ENCODE data around the gene TEKT5.
"Not testable (repeated sequence)": the region's sequence is repeated elsewhere in the genome, so short reads cannot be mapped to it uniquely, and the experiment has no call there.

The TEKT5 gene

GRCh38 chr16:10623059-10623458, 71.7 kb downstream of the TEKT5 start:
- H3K4me1 ChIP-seq (ENCODE audit: control insufficient read depth, insufficient read depth, low read length), result peaks cover 7% of the 10 kb centered on the region
- H3K36me3 ChIP-seq (ENCODE audit: insufficient read depth, low read length), result no peaks in the 10 kb centered on the region
- no peak overlapping the region for H3K9ac ChIP-seq (ENCODE audit: low read depth, low read length)
- H3K9me3 ChIP-seq (replicated peaks; ENCODE audit: low read length), result no peaks in the 10 kb centered on the region
- H3K4me3 ChIP-seq (ENCODE audit: low read length), result no peak overlapping the region
- H3K27me3 ChIP-seq (ENCODE audit: control insufficient read depth, insufficient read depth, low read length), result peaks cover 16% of the 10 kb centered on the region
- H3K4me2 ChIP-seq (ENCODE audit: low read length), result no peak overlapping the region

- H3K36me3 ChIP-seq (ENCODE audit: insufficient read depth, low read length), result no peaks in the 10 kb centered on the region
- H3K4me2 ChIP-seq (ENCODE audit: low read length), result no peak overlapping the region
- peaks cover 13% of the 10 kb centered on the region for H3K4me1 ChIP-seq (ENCODE audit: control insufficient read depth, insufficient read depth, low read length)
- no peak overlapping the region for H3K4me3 ChIP-seq (ENCODE audit: low read length)
- H3K27me3 ChIP-seq (ENCODE audit: control insufficient read depth, insufficient read depth, low read length), result peaks cover 12% of the 10 kb centered on the region
- no peak overlapping the region for H3K9ac ChIP-seq (ENCODE audit: low read depth, low read length)
- no peaks in the 10 kb centered on the region for H3K9me3 ChIP-seq (replicated peaks; ENCODE audit: low read length)
Measured at GRCh38 chr16:10622036-10622921, 72.5 kb downstream of the TEKT5 start.

- H3K36me3 ChIP-seq (ENCODE audit: insufficient read depth, low read length); H3K4me3 ChIP-seq (ENCODE audit: low read length); H3K9ac ChIP-seq (ENCODE audit: low read depth, low read length); H3K9me3 ChIP-seq (replicated peaks; ENCODE audit: low read length); H3K4me2 ChIP-seq (ENCODE audit: low read length): not testable (repeated sequence)
- Histone ChIP-seq H3K4me1 (ENCODE audit: control insufficient read depth, insufficient read depth, low read length) (peaks cover 22% of the 10 kb centered on the region), H3K27me3 (ENCODE audit: control insufficient read depth, insufficient read depth, low read length) (peaks cover 12% of the 10 kb centered on the region)
Measured at GRCh38 chr16:10621216-10621949, 73.3 kb downstream of the TEKT5 start.

GRCh38 chr16:10620120-10620519, 74.6 kb downstream of the TEKT5 start:
- peaks cover 13% of the 10 kb centered on the region for H3K27me3 ChIP-seq (ENCODE audit: control insufficient read depth, insufficient read depth, low read length)
- no peak overlapping the region for H3K4me2 ChIP-seq (ENCODE audit: low read length)
- H3K9ac ChIP-seq (ENCODE audit: low read depth, low read length), result no peak overlapping the region
- no peaks in the 10 kb centered on the region for H3K9me3 ChIP-seq (replicated peaks; ENCODE audit: low read length)
- H3K4me1 ChIP-seq (ENCODE audit: control insufficient read depth, insufficient read depth, low read length), result peaks cover 17% of the 10 kb centered on the region
- no peak overlapping the region for H3K4me3 ChIP-seq (ENCODE audit: low read length)
- no peaks in the 10 kb centered on the region for H3K36me3 ChIP-seq (ENCODE audit: insufficient read depth, low read length)

GRCh38 chr16:10619271-10619849, 75.4 kb downstream of the TEKT5 start:
- no peak overlapping the region for H3K4me3 ChIP-seq (ENCODE audit: low read length)
- no peak overlapping the region for H3K9ac ChIP-seq (ENCODE audit: low read depth, low read length)
- no peaks in the 10 kb centered on the region for H3K9me3 ChIP-seq (replicated peaks; ENCODE audit: low read length)
- peaks cover 16% of the 10 kb centered on the region for H3K27me3 ChIP-seq (ENCODE audit: control insufficient read depth, insufficient read depth, low read length)
- no peak overlapping the region for H3K4me2 ChIP-seq (ENCODE audit: low read length)
- H3K4me1 ChIP-seq (ENCODE audit: control insufficient read depth, insufficient read depth, low read length), result peaks cover 17% of the 10 kb centered on the region
- no peaks in the 10 kb centered on the region for H3K36me3 ChIP-seq (ENCODE audit: insufficient read depth, low read length)

GRCh38 chr16:10618710-10619209, 76.0 kb downstream of the TEKT5 start:
- Histone ChIP-seq H3K4me2 (ENCODE audit: low read length) (no peak overlapping the region), H3K36me3 (ENCODE audit: insufficient read depth, low read length) (no peaks in the 10 kb centered on the region), H3K4me3 (ENCODE audit: low read length) (no peak overlapping the region), H3K4me1 (ENCODE audit: control insufficient read depth, insufficient read depth, low read length) (peaks cover 17% of the 10 kb centered on the region), H3K9ac (ENCODE audit: low read depth, low read length) (no peak overlapping the region), H3K9me3 (replicated peaks; ENCODE audit: low read length) (no peaks in the 10 kb centered on the region), H3K27me3 (ENCODE audit: control insufficient read depth, insufficient read depth, low read length) (peaks cover 16% of the 10 kb centered on the region)

- H3K9ac ChIP-seq (ENCODE audit: low read depth, low read length), result no peak overlapping the region
Measured at GRCh38 chr16:10617662-10618420, 76.9 kb downstream of the TEKT5 start.

GRCh38 chr16:10616756-10617640, 77.7 kb downstream of the TEKT5 start:
- H3K4me3 ChIP-seq (ENCODE audit: low read length), result no peak overlapping the region
- H3K4me1 ChIP-seq (ENCODE audit: control insufficient read depth, insufficient read depth, low read length), result peaks cover 17% of the 10 kb centered on the region
- H3K9me3 ChIP-seq (replicated peaks; ENCODE audit: low read length), result no peaks in the 10 kb centered on the region
- H3K36me3 ChIP-seq (ENCODE audit: insufficient read depth, low read length), result no peaks in the 10 kb centered on the region
- peak overlapping the region; percentile 47 for H3K4me2 ChIP-seq (ENCODE audit: low read length)
- peak overlapping the region; percentile 11 for H3K9ac ChIP-seq (ENCODE audit: low read depth, low read length)
- peaks cover 16% of the 10 kb centered on the region for H3K27me3 ChIP-seq (ENCODE audit: control insufficient read depth, insufficient read depth, low read length)

More at GRCh38 chr16:10617662-10618420, 76.9 kb downstream of the TEKT5 start:
- Histone ChIP-seq H3K4me1 (ENCODE audit: control insufficient read depth, insufficient read depth, low read length) (peaks cover 17% of the 10 kb centered on the region), H3K4me3 (ENCODE audit: low read length) (no peak overlapping the region), H3K36me3 (ENCODE audit: insufficient read depth, low read length) (no peaks in the 10 kb centered on the region), H3K4me2 (ENCODE audit: low read length) (no peak overlapping the region), H3K9me3 (replicated peaks; ENCODE audit: low read length) (no peaks in the 10 kb centered on the region), H3K27me3 (ENCODE audit: control insufficient read depth, insufficient read depth, low read length) (peaks cover 16% of the 10 kb centered on the region)

- peaks cover 17% of the 10 kb centered on the region for H3K4me1 ChIP-seq (ENCODE audit: control insufficient read depth, insufficient read depth, low read length)
- H3K4me2 ChIP-seq (ENCODE audit: low read length), result no peak overlapping the region
- H3K27me3 ChIP-seq (ENCODE audit: control insufficient read depth, insufficient read depth, low read length), result peaks cover 16% of the 10 kb centered on the region
- H3K36me3 ChIP-seq (ENCODE audit: insufficient read depth, low read length), result no peaks in the 10 kb centered on the region
- H3K9me3 ChIP-seq (replicated peaks; ENCODE audit: low read length), result no peaks in the 10 kb centered on the region
- no peak overlapping the region for H3K9ac ChIP-seq (ENCODE audit: low read depth, low read length)
- H3K4me3 ChIP-seq (ENCODE audit: low read length), result no peak overlapping the region
Measured at GRCh38 chr16:10616419-10616755, 78.3 kb downstream of the TEKT5 start.

GRCh38 chr16:10614685-10615084, 80.0 kb downstream of the TEKT5 start:
- no peak overlapping the region for H3K9ac ChIP-seq (ENCODE audit: low read depth, low read length)
- H3K4me2 ChIP-seq (ENCODE audit: low read length), result no peak overlapping the region
- peaks cover 16% of the 10 kb centered on the region for H3K27me3 ChIP-seq (ENCODE audit: control insufficient read depth, insufficient read depth, low read length)
- no peaks in the 10 kb centered on the region for H3K9me3 ChIP-seq (replicated peaks; ENCODE audit: low read length)
- H3K36me3 ChIP-seq (ENCODE audit: insufficient read depth, low read length), result no peaks in the 10 kb centered on the region
- H3K4me3 ChIP-seq (ENCODE audit: low read length), result no peak overlapping the region
- H3K4me1 ChIP-seq (ENCODE audit: control insufficient read depth, insufficient read depth, low read length), result peaks cover 17% of the 10 kb centered on the region
